Upper lobe of left lung (tissue), 6 donors: ENCODE data around the gene TSPEAR. TPM values are rescaled to one million over a fixed set of nuclear protein-coding genes. Genes with fewer than 3 reads are reported as not detected.
"Not testable (repeated sequence)": the region's sequence is repeated elsewhere in the genome, so short reads cannot be mapped to it uniquely, and the experiment has no call there.

ENCODE experiments used
- ATAC-seq, 2 donors: fragments of 200-7000 bp; cut with Tn5 transposase; one replicate each; pipeline ENCODE4 v1.9.1; 2022; ENCODE audit warnings: mild to moderate bottlenecking in 2 of 2, moderate library complexity in 2 of 2; ENCODE audit not compliant: low FRiP score in 2 of 2
- DNase-seq, 2 donors: peaks; one replicate each; pipeline ENCODE4 v3.0.0-alpha.2; 2019 to 2020
- H3K27ac ChIP-seq, 4 donors: fragments of 200-600 bp; sonication (generic); one replicate each; pipeline ENCODE4 v1.5.1; 2016 to 2019
- H3K27me3 ChIP-seq, 4 donors: fragments of 200-600 bp; sonication (generic); one replicate each; pipeline ENCODE4 v1.5.1; 2017 to 2019
- H3K36me3 ChIP-seq, 4 donors: fragments of 200-600 bp; sonication (generic); one replicate each; pipeline ENCODE4 v1.5.1; 2016 to 2019
- H3K4me1 ChIP-seq, 4 donors: fragments of 200-600 bp; sonication (generic); one replicate each; pipeline ENCODE4 v1.5.1; 2018 to 2019
- H3K4me3 ChIP-seq, 4 donors: fragments of 200-600 bp; sonication (generic); one replicate each; pipeline ENCODE4 v1.5.1; 2017 to 2019; ENCODE audit warnings: mild to moderate bottlenecking in 2 of 4, moderate library complexity in 1 of 4
- H3K9me3 ChIP-seq, 4 donors: fragments of 200-600 bp; sonication (generic); one replicate each; pipeline ENCODE4 v1.5.1; 2018 to 2019
- EP300 ChIP-seq, 4 donors: sonication (generic); formaldehyde crosslinking; IDR thresholded peaks; one replicate each; pipeline ENCODE4 v1.5.1; 2017; ENCODE audit warnings: antibody characterized with exemption in 4 of 4, control low read depth in 2 of 4
- POLR2A ChIP-seq, 4 donors: fragments of 450-650 bp; IDR thresholded peaks; one replicate each; pipeline ENCODE4 v1.5.1; 2016 to 2017; ENCODE audit warnings: antibody characterized with exemption in 4 of 4, mild to moderate bottlenecking in 2 of 4
- POLR2AphosphoS5 ChIP-seq, 2 donors: sonication (generic); formaldehyde crosslinking; IDR thresholded peaks; one replicate each; pipeline ENCODE4 v1.5.1; 2017; ENCODE audit warnings: antibody characterized with exemption in 2 of 2
- WGBS, 2 donors: methylation state at CpG; one replicate each; pipeline ENCODE4 v1.1.5; 2017 to 2018; 5-methylcytosine and 5-hydroxymethylcytosine counted together
- total RNA-seq, 6 donors: library from RNA; depleted of rRNA in 4 of 6; stranded (reverse); fragments of >200 nt in 4 of 6; gene quantifications; one replicate each; pipeline versions ENCODE4 v1.1.0 to v1.2.1, GENCODE V29; 2016 to 2021
- TF ChIP-seq, protein P1 (sequence below), 6 experiments: fragments of 450-650 bp in 4 of 6; fragments of 200-600 bp in 2 of 6; sonication (generic) in 2 of 6; IDR thresholded peaks; one replicate each; pipeline ENCODE4 v1.5.1; 2016 to 2019; ENCODE audit warnings: antibody characterized with exemption in 6 of 6
- donor health status: DM: no; HTN: no; CAD: no; lungs with moderate emphysema.
- donor health status: DM: no; HTN: yes; CAD: no; lungs with severe emphysema.

TSPEAR gene
- total RNA-seq, 6 donors from 2014 or later: 0.14 to 0.17 TPM; not detected in 4

DNA sequence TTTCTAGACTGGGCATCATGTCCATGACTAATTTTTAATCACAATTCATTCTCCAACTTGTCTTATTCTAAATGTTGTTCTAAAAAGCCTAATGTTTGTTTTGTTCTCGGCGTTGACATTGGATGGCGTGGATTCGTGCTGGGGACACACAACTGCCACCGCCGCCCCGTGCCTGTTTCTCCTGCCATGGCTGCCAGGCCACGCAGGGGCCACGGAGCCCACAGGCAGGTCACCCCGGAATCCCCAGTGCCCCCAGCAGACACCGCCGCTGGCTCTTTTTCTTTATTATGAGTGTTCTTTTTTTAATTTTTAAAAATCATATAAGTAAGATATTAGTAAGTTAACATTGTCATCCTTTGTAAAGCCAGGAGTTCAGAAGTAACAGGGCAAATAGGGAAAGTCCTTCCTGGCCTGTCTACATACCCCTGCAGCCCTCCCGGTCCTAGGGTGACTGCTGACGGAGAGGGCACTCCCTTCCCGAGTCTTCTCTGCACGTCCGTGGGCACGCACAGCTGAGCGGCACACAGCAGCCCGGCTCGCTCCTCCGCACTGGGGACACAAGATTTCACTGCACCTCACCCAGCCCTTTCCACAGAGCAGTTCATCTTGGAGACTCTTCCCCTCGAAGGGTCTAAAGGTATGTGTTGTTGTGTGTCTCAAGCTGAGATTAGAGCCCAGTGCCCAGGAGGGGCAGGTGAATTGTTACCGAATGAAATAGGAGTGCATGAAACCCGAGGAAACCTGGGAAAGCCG, 203.5 kb downstream of the TSPEAR start:
- H3K27me3 ChIP-seq: no peaks in the 10 kb centered on the region
- no peak for ATAC-seq
- no peaks in the 10 kb centered on the region for H3K36me3 ChIP-seq
- DNase-seq: no peak
- no peak overlapping the region for H3K27ac ChIP-seq
- H3K4me3 ChIP-seq: no peak overlapping the region
- TF ChIP-seq, protein P1, sequence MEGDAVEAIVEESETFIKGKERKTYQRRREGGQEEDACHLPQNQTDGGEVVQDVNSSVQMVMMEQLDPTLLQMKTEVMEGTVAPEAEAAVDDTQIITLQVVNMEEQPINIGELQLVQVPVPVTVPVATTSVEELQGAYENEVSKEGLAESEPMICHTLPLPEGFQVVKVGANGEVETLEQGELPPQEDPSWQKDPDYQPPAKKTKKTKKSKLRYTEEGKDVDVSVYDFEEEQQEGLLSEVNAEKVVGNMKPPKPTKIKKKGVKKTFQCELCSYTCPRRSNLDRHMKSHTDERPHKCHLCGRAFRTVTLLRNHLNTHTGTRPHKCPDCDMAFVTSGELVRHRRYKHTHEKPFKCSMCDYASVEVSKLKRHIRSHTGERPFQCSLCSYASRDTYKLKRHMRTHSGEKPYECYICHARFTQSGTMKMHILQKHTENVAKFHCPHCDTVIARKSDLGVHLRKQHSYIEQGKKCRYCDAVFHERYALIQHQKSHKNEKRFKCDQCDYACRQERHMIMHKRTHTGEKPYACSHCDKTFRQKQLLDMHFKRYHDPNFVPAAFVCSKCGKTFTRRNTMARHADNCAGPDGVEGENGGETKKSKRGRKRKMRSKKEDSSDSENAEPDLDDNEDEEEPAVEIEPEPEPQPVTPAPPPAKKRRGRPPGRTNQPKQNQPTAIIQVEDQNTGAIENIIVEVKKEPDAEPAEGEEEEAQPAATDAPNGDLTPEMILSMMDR (IDR thresholded peaks at IDR 0.05): no peak
- TF ChIP-seq POLR2AphosphoS5 (IDR thresholded peaks at IDR 0.05) (no peak), POLR2A (IDR thresholded peaks at IDR 0.05) (no peak), EP300 (IDR thresholded peaks at IDR 0.05) (no peak)
- H3K4me1 ChIP-seq: peaks cover 0 to 12% (median 10%) of the 10 kb centered on the region in 4 donors
- H3K9me3 ChIP-seq: no peaks in the 10 kb centered on the region
- 88 to 92% methylated on average over 25 to 26 of the region's 26 CpGs for WGBS, 2 donors

DNA sequence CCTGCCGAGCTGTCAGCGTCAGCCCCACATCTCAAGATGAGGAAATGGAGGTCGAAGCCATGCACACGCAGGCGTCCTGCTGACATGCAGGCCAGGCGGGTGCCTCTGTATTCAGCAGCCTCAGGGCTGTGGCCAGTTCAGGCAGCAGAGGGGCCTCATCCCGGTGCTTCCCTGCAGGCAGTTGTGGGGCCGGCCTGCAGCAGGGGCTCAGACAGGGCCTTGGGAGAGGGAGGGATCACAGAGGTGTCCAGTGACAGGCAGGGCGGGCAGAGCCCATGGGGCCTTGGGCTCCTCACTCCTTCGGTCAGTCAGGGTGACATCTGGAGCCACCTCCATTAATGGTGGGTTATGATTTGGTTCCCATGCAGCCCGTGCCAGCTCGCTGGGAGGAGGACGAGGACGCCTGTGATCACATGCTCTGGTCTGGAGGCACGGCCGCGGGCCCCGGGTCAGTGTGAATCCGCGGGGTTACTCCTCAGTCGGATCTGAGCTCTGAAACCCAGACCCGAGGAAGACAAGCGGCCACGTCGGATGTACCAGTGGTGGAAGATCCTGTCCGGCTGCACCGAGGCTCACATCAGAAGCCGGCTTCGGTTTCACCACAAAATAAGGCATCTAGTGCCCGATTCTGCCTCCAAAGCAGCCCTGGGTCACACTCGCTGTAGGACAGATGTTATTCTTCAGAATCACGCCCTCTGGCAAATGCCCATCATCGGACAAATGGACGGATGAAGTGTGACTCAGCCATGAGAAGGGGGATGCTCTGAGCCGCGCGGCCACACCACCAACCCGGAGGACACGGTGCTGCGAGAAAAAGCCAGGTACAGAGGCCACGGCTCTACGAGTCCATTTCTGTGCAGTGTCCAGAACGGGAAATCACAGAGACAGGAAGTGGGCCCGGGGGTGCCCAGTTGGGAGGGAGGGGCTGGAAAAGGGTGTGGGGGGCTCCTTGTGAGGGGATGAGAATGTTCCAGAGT, 204.8 kb downstream of the TSPEAR start:
- peak in 1 of 2 donors; percentile 83 for DNase-seq
- TF ChIP-seq EP300 (IDR thresholded peaks at IDR 0.05) (no peak), POLR2AphosphoS5 (IDR thresholded peaks at IDR 0.05) (no peak), POLR2A (IDR thresholded peaks at IDR 0.05) (no peak)
- TF ChIP-seq, protein P1 (IDR thresholded peaks at IDR 0.05): no peak
- Histone ChIP-seq H3K27ac (no peak overlapping the region), H3K4me1 (peaks cover 0 to 12% (median 10%) of the 10 kb centered on the region in 4 donors), H3K9me3 (no peaks in the 10 kb centered on the region), H3K27me3 (no peaks in the 10 kb centered on the region), H3K4me3 (no peak overlapping the region), H3K36me3 (no peaks in the 10 kb centered on the region)
- 77 to 79% methylated on average over 39 to 43 of the region's 44 CpGs for WGBS, 2 donors
- no peak for ATAC-seq

DNA sequence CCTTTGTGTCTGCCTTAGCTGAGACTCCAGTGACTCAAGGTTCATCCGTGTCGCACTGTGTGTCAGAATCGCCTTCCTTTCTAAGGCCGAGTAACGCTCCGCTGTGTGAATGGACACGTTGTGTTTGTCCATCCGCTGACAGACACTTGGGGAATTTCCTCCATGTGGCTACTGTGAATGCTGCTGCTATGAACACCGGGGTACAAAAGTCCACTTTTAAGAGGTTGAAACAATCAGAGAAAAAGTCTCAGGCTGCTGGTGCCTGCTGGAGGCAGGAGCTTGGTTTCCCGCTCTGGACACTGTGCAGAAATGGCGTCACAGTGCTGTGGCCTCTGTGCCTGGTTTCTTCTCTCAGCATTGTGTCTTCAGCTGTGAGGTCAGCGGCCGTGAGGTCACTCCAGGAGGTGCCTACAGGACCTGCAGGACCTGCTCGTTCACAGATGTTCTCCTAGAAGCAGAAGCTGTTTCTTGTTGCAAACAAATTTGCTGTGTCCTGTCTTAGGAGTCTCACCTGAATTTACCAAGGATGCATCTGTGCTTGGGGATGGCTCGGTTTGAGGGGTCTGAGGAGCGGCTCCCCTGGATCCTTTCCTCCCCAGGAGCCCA, 205.6 kb downstream of the TSPEAR start:
- peaks cover 0 to 11% (median 9%) of the 10 kb centered on the region in 4 donors for H3K4me1 ChIP-seq
- H3K27ac ChIP-seq: no peak overlapping the region
- no peaks in the 10 kb centered on the region for H3K36me3 ChIP-seq
- no peaks in the 10 kb centered on the region for H3K27me3 ChIP-seq
- H3K9me3 ChIP-seq: no peaks in the 10 kb centered on the region
- H3K4me3 ChIP-seq: no peak overlapping the region
- TF ChIP-seq, protein P1 (IDR thresholded peaks at IDR 0.05): no peak
- TF ChIP-seq POLR2AphosphoS5 (IDR thresholded peaks at IDR 0.05) (no peak), POLR2A (IDR thresholded peaks at IDR 0.05) (no peak), EP300 (IDR thresholded peaks at IDR 0.05) (no peak)
- DNase-seq (no peak), ATAC-seq (no peak)
- WGBS, 2 donors: 66 to 88% methylated on average over 8 to 16 of the region's 16 CpGs

DNA sequence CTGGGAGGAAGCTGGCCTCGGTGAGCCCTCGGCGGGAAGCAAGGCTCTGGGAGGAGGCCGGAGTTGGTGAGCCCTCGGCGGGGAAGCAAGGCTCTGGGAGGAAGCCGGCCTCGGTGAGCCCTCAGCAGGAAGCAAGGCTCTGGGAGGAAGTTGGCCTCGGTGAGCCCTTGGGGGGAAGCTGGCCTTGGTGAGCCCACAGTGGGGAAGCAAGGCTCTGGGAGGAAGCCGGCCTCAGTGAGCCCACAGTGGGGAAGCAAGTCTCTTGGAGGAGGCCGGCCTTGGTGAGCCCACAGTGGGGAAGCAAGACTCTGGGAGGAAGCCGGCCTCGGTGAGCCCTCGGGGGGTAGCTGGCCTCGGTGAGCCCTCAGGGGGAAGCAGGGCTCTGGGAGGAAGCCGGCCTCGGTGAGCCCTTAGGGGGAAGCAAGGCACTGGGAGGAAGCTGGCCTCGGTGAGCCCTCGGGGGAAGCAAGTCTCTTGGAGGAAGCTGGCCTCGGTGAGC, 207.4 kb downstream of the TSPEAR start:
- Histone ChIP-seq H3K4me1 (no peaks in the 10 kb centered on the region), H3K36me3 (no peaks in the 10 kb centered on the region), H3K4me3 (no peak overlapping the region), H3K27ac (no peak overlapping the region), H3K9me3 (no peaks in the 10 kb centered on the region), H3K27me3 (no peaks in the 10 kb centered on the region)
- ATAC-seq: no peak
- 37 to 63% methylated on average over 20 of the region's 20 CpGs for WGBS, 2 donors
- no peak for DNase-seq
- TF ChIP-seq POLR2AphosphoS5 (IDR thresholded peaks at IDR 0.05): no peak
- TF ChIP-seq EP300 (IDR thresholded peaks at IDR 0.05): no peak
- no peak for TF ChIP-seq POLR2A (IDR thresholded peaks at IDR 0.05)

DNA sequence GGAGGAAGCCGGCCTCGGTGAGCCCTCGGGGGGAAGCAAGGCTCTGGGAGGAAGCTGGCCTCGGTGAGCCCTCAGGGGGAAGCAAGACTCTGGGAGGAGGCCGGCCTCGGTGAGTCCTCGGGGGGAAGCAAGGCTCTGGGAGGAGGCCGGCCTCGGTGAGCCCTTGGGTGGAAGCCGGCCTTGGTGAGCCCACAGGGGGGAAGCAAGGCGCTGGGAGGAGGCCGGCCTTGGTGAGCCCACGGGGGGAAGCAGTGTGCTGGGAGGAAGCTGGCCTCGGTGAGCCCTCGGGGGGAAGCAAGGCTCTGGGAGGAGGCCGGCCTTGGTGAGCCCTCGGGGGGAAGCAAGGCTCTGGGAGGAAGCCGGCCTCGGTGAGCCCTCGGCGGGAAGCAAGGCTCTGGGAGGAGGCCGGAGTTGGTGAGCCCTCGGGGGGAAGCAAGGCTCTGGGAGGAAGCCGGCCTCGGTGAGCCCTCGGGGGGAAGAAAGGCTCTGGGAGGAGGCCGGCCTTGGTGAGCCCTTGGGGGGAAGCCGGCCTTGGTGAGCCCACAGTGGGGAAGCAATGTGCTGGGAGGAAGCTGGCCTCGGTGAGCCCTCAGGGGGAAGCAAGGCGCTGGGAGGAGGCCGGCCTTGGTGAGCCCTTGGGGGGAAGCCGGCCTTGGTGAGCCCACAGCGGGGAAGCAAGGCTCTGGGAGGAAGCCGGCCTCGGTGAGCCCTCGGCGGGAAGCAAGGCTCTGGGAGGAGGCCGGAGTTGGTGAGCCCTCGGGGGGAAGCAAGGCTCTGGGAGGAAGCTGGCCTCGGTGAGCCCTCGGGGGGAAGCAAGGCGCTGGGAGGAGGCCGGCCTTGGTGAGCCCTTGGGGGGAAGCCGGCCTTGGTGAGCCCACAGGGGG, 208.1 kb downstream of the TSPEAR start:
- H3K27ac ChIP-seq, H3K27me3 ChIP-seq, H3K36me3 ChIP-seq, H3K9me3 ChIP-seq, DNase-seq, ATAC-seq, H3K4me1 ChIP-seq, H3K4me3 ChIP-seq: not testable (repeated sequence)
- WGBS, 2 donors: 65 to 78% methylated on average over 35 to 44 of the region's 44 CpGs
